Caki2 (cell line): ENCODE data around the gene LYZL1. TPM values are rescaled to one million over a fixed set of nuclear protein-coding genes. Genes with fewer than 3 reads are reported as not detected.
"Not testable (repeated sequence)": the region's sequence is repeated elsewhere in the genome, so short reads cannot be mapped to it uniquely, and the experiment has no call there.

ENCODE experiments used
- DNase-seq: peaks from one replicate; pipeline ENCODE4 v3.0.0-alpha.2; 2015; ENCODE audit warnings: low read depth
- in situ Hi-C: cut with HindIII; loops from 2 replicates; pipeline ENCODE4 v1.10.0; 2016; ENCODE audit warnings: low sequenced_read_pairs, low pct_unique_long_range_greater_than_20kb, mixed read lengths
- total RNA-seq: library from RNA; depleted of rRNA; stranded (reverse); fragments of >200 nt; shearing (Covaris generic); gene quantifications from 2 replicates; pipeline ENCODE4 v1.2.3, GENCODE V29; 2014; ENCODE audit warnings: low replicate concordance

LYZL1 gene
- total RNA-seq, 1 experiment from 2014 or later, result not detected

GRCh38 chr10:29346296-29347001 is 57.6 kb downstream of the LYZL1 start:
- in situ Hi-C loops, result no loop called here
- DNase-seq, result no peak

GRCh38 chr10:29348836-29349235 is 60.0 kb downstream of the LYZL1 start:
- in situ Hi-C loops, result no loop called here
- no peak for DNase-seq

- in situ Hi-C loops, result no loop called here
- no peak for DNase-seq
Measured at GRCh38 chr10:29353305-29353704, 64.4 kb downstream of the LYZL1 start.

GRCh38 chr10:29353887-29354561 is 65.2 kb downstream of the LYZL1 start:
- in situ Hi-C loops, result no loop called here
- DNase-seq, result no peak

- in situ Hi-C loops, result no loop called here
- no peak for DNase-seq
Measured at GRCh38 chr10:29355411-29355991, 66.6 kb downstream of the LYZL1 start.

- no peak for DNase-seq
Measured at GRCh38 chr10:29356931-29357330, 68.1 kb downstream of the LYZL1 start.

GRCh38 chr10:29358010-29358616 is 69.2 kb downstream of the LYZL1 start:
- in situ Hi-C loops, result no loop called here
- no peak for DNase-seq

More at GRCh38 chr10:29356931-29357330, 68.1 kb downstream of the LYZL1 start:
- in situ Hi-C loops, result no loop called here

GRCh38 chr10:29360215-29360853 is 71.5 kb downstream of the LYZL1 start:
- DNase-seq, result peak; percentile 58
- in situ Hi-C loops, result not testable (repeated sequence)
